HCT116 (cell line): ENCODE results near the gene SMAD2. TPM values are rescaled to one million over a fixed set of nuclear protein-coding genes. Genes with fewer than 3 reads are reported as not detected.
A peak's percentile ranks its signal among the peaks of the same experiment; 100 is the strongest.

Experiments
- ATAC-seq: fragments of 200-7000 bp; cut with Tn5 transposase; 2 replicates; pipeline ENCODE4 v1.9.1; 2020; ENCODE audit warnings: mild to moderate bottlenecking, moderate library complexity
- BruUV-seq: library from RNA; stranded (reverse); fragments of 400-500 nt; replicated peaks from 2 replicates; lab custom pipeline; 2021; lab: Mats Ljungman, UMichigan
- CTCF ChIA-PET: fragments of 300-600 bp; sonication (Branson Sonifier 250); formaldehyde crosslinking; loops from one replicate; lab custom pipeline; 2021; ENCODE audit warnings: antibody characterized with exemption; lab: Charles Lee
- POLR2A ChIA-PET: fragments of 300-600, 350-600 bp; sonication (Branson Sonifier 250); formaldehyde crosslinking; loops from one replicate; lab custom pipeline; 2021; ENCODE audit warnings: antibody characterized with exemption; lab: Charles Lee
- RAD21 ChIA-PET, 2 experiments: fragments of 300-600 bp; sonication (Branson Sonifier 250); formaldehyde crosslinking; loops; one replicate each; lab custom pipeline; 2023; ENCODE audit warnings: low total read pairs in 2 of 2; ENCODE audit not compliant: uncharacterized antibody in 2 of 2, unreplicated experiment in 2 of 2, low non-redundant PET in 1 of 2; lab: Charles Lee
- DNase-seq: peaks from one replicate; pipeline ENCODE4 v3.0.0-alpha.2; 2010; ENCODE audit warnings: low read depth, low spot score
- H2AFZ ChIP-seq: fragments of 200-600 bp; shearing (Covaris generic), sonication (generic); 2 replicates; pipeline ENCODE4 v1.6.1; 2017; ENCODE audit warnings: low read depth, mixed run types, mixed read lengths, antibody characterized with exemption, low read length; ENCODE audit not compliant: poor library complexity, severe bottlenecking
- H3K27ac ChIP-seq: 2 replicates; pipeline ENCODE4 v1.5.1; 2012; ENCODE audit warnings: low read depth, low read length
- H3K27me3 ChIP-seq: fragments of 200-600 bp; sonication (generic); 2 replicates; pipeline ENCODE4 v1.6.1; 2016; ENCODE audit warnings: mixed run types, low read length, mixed read lengths; ENCODE audit not compliant: insufficient read depth
- H3K36me3 ChIP-seq, 2 experiments: fragments of 200-500 bp in 1 of 2; fragments of 200-600 bp in 1 of 2; sonication (Bioruptor generic) in 1 of 2; sonication (generic) in 1 of 2; 2 replicates each; pipeline versions ENCODE4 v1.5.1 to v1.6.1; 2014 to 2016; ENCODE audit warnings: low read length in 2 of 2, inconsistent platforms in 1 of 2, mixed read lengths in 1 of 2, mixed run types in 1 of 2; ENCODE audit not compliant: insufficient read depth in 2 of 2, control insufficient read depth in 1 of 2
- H3K4me1 ChIP-seq, 2 experiments: fragments of 200-600 bp in 1 of 2; sonication (generic) in 1 of 2; 2 replicates each; pipeline versions ENCODE4 v1.5.1 to v1.6.1; 2012 to 2017; ENCODE audit warnings: low read length in 2 of 2, inconsistent platforms in 1 of 2, mild to moderate bottlenecking in 1 of 2, mixed read lengths in 1 of 2, mixed run types in 1 of 2, moderate library complexity in 1 of 2; ENCODE audit not compliant: insufficient read depth in 2 of 2, control insufficient read depth in 1 of 2
- H3K4me2 ChIP-seq: fragments of 200-600 bp; sonication (generic); 2 replicates; pipeline ENCODE4 v1.6.1; 2017; ENCODE audit warnings: mixed run types, low read length, mixed read lengths
- H3K4me3 ChIP-seq, 2 experiments: fragments of 200-600 bp in 1 of 2; sonication (generic) in 1 of 2; replicated peaks in 1 of 2; 2 replicates each; pipeline ENCODE4 v1.5.1; 2011 to 2016; ENCODE audit warnings: low read length in 2 of 2, control low read depth in 1 of 2, low read depth in 1 of 2, mild to moderate bottlenecking in 1 of 2, mixed read lengths in 1 of 2, mixed run types in 1 of 2
- H3K79me2 ChIP-seq: fragments of 200-600 bp; sonication (generic); 2 replicates; pipeline ENCODE4 v1.6.1; 2017; ENCODE audit warnings: mild to moderate bottlenecking, mixed run types, low read length, moderate library complexity, mixed read lengths; ENCODE audit not compliant: insufficient read depth
- H3K9ac ChIP-seq: fragments of 200-600 bp; sonication (generic); 2 replicates; pipeline ENCODE4 v1.6.1; 2016; ENCODE audit warnings: low read length, mixed read lengths
- H3K9me2 ChIP-seq: fragments of 200-600 bp; sonication (generic), shearing (Covaris generic); 2 replicates; pipeline ENCODE4 v1.6.1; 2017; ENCODE audit warnings: mixed run types, mild to moderate bottlenecking, moderate library complexity; ENCODE audit not compliant: insufficient read depth
- H3K9me3 ChIP-seq, 2 experiments: fragments of 200-500 bp in 1 of 2; fragments of 200-600 bp in 1 of 2; sonication (Bioruptor generic) in 1 of 2; sonication (generic) in 1 of 2; 2 replicates each; pipeline ENCODE4 v1.6.1; 2014 to 2017; ENCODE audit warnings: low read length in 2 of 2, mixed read lengths in 2 of 2, inconsistent platforms in 1 of 2, low read depth in 1 of 2, mild to moderate bottlenecking in 1 of 2, mixed run types in 1 of 2, moderate library complexity in 1 of 2; ENCODE audit not compliant: control insufficient read depth in 1 of 2, insufficient read depth in 1 of 2
- H4K20me1 ChIP-seq: fragments of 200-600 bp; sonication (generic), shearing (Covaris generic); 2 replicates; pipeline ENCODE4 v1.6.1; 2017; ENCODE audit warnings: mixed run types, mild to moderate bottlenecking, moderate library complexity; ENCODE audit not compliant: insufficient read depth
- CEBPB ChIP-seq: IDR thresholded peaks from 2 replicates; pipeline ENCODE4 v1.6.1; 2012; ENCODE audit warnings: low read depth
- EGR1 ChIP-seq: IDR thresholded peaks from 2 replicates; pipeline ENCODE4 v1.6.1; 2012; ENCODE audit warnings: low read depth
- EZH2phosphoT487 ChIP-seq: fragments of 200-600 bp; IDR thresholded peaks from 2 replicates; pipeline ENCODE4 v1.6.1; 2018; ENCODE audit warnings: antibody characterized with exemption, borderline replicate concordance
- FOSL1 ChIP-seq: IDR thresholded peaks from 2 replicates; pipeline ENCODE4 v1.6.1; 2012; ENCODE audit warnings: low read depth
- POLR2AphosphoS5 ChIP-seq: IDR thresholded peaks from 2 replicates; pipeline ENCODE4 v1.6.1; 2011; ENCODE audit warnings: mild to moderate bottlenecking, low read depth, low read length, moderate library complexity
- SIN3A ChIP-seq: IDR thresholded peaks from 2 replicates; pipeline ENCODE4 v1.6.1; 2012; ENCODE audit warnings: low read depth
- SP1 ChIP-seq: IDR thresholded peaks from 2 replicates; pipeline ENCODE4 v1.6.1; 2012; ENCODE audit warnings: low read depth
- SRF ChIP-seq: IDR thresholded peaks from 2 replicates; pipeline ENCODE4 v1.6.1; 2012; ENCODE audit warnings: low read depth
- ZFX ChIP-seq: fragments of 450-650 bp; IDR thresholded peaks from 2 replicates; pipeline ENCODE4 v1.6.1; 2017
- ZNF274 ChIP-seq: fragments of 200-500 bp; sonication (Bioruptor generic); IDR thresholded peaks from 2 replicates; pipeline ENCODE4 v1.6.1; 2014; ENCODE audit warnings: mild to moderate bottlenecking, low read depth, low read length, inconsistent platforms
- intact Hi-C: fragments of 100-400 bp; cut with micrococcal nuclease; formaldehyde crosslinking; loops from 2 replicates; pipeline ENCODE4 v1.10.0; 2022
- total RNA-seq: library from RNA; stranded (reverse); gene quantifications from one replicate; pipeline ENCODE4 v1.2.1, GENCODE V29; 2021; ENCODE audit not compliant: unreplicated experiment
- TF ChIP-seq, protein P1 (sequence below): IDR thresholded peaks from 2 replicates; pipeline ENCODE4 v1.6.1; 2011; ENCODE audit warnings: mild to moderate bottlenecking, low read length, moderate library complexity; ENCODE audit not compliant: insufficient replicate concordance; ENCODE audit errors: extremely low read depth

Gene SMAD2
- total RNA-seq, 1 experiment from 2014 or later = 130 TPM

- TF ChIP-seq, protein P1, sequence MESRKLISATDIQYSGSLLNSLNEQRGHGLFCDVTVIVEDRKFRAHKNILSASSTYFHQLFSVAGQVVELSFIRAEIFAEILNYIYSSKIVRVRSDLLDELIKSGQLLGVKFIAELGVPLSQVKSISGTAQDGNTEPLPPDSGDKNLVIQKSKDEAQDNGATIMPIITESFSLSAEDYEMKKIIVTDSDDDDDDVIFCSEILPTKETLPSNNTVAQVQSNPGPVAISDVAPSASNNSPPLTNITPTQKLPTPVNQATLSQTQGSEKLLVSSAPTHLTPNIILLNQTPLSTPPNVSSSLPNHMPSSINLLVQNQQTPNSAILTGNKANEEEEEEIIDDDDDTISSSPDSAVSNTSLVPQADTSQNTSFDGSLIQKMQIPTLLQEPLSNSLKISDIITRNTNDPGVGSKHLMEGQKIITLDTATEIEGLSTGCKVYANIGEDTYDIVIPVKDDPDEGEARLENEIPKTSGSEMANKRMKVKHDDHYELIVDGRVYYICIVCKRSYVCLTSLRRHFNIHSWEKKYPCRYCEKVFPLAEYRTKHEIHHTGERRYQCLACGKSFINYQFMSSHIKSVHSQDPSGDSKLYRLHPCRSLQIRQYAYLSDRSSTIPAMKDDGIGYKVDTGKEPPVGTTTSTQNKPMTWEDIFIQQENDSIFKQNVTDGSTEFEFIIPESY = no peak
- TF ChIP-seq SIN3A = peak; percentile 59; the same call in 1 of the 2 replicates
- peak; percentile 74 for TF ChIP-seq ZFX
- TF ChIP-seq EZH2phosphoT487 = no peak
- TF ChIP-seq SP1 = 0 out of 2 replicates have a peak, but pooled peaks have one; percentile 26
- no peak for TF ChIP-seq SRF
Observed at GRCh38 chr18:47930199-47930930, at the start of gene SMAD2 (continued).

DNA sequence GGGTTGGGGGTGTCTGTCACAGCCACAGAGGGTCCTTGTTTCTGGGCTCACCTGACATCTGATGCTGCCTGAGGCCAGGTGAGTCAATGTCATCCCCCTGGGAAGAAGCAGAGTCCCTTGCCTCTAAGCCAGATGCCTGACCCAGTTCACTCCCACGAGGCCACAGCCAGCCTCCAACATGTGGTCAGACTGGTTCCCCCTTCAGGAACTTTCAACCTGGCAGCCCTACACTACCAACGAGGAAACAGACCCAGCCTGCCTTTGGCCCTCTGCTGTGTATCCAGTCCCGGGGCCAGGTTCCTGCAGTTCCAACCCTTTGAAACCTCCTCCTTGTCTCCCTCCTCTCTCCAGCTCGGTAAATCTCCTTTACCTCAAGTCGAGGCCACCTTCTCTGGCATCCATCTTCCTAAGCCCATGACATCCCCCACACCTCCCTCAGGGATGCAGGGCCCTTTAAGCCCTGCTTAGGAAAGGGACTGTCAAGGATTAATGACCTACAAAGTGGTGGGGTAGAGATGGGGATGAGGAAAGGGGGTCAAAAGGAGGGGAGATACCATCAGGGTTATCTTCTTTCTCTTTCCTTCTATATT lies 49.2 kb upstream of the SMAD2 start:
- BruUV-seq = no TSS peak
- POLR2A ChIA-PET = no interaction called here
- RAD21 ChIA-PET = no interaction called here

More for the DNA sequence above, 49.2 kb upstream of the SMAD2 start:
- no peak for TF ChIP-seq SIN3A
- TF ChIP-seq ZNF274 = no peak
- TF ChIP-seq FOSL1 = no peak
- TF ChIP-seq EGR1 = no peak
- TF ChIP-seq, protein P1 = no peak
- no peak for TF ChIP-seq CEBPB
- TF ChIP-seq POLR2AphosphoS5 = no peak
- TF ChIP-seq SP1 = no peak
- Histone ChIP-seq H3K4me3 (no peak overlapping the region), H3K27me3 (no peaks in the 10 kb centered on the region), H3K27ac (no peak overlapping the region), H3K4me1 (no peaks in the 10 kb centered on the region), H3K9me2 (no peaks in the 10 kb centered on the region), H3K4me2 (no peak overlapping the region), H4K20me1 (no peaks in the 10 kb centered on the region), H2AFZ (no peak overlapping the region), H3K36me3 (no peaks in the 10 kb centered on the region), H3K9me3 (no peaks in the 10 kb centered on the region), H3K79me2 (no peaks in the 10 kb centered on the region), H3K9ac (no peak overlapping the region)
- intact Hi-C loops = no loop called here
- no peak for ATAC-seq
- CTCF ChIA-PET = no interaction called here
- DNase-seq = no peak
